Measurements from ENCODE around the gene BTBD9. TPM values are rescaled to one million over a fixed set of nuclear protein-coding genes. Genes with fewer than 3 reads are reported as not detected.
A peak's percentile ranks its signal among the peaks of the same experiment; 100 is the strongest.

BTBD9 gene
- polyA plus RNA-seq, 4 donors, result 5.1 to 10.2 (median 6.7) TPM

- WGBS, 3 donors, result 93 to 100% (median 93%) methylated on average over 1 of the region's 1 CpG
- Histone ChIP-seq H3K36me3 (ENCODE audit: control insufficient read depth in 3 of 3, insufficient read depth in 2 of 3, low read depth in 1 of 3, low read length in 3 of 3) (no peaks in the 10 kb centered on the region), H3K27ac (ENCODE audit: low read depth in 1 of 3, low read length in 2 of 3) (no peak overlapping the region), H3K4me1 (ENCODE audit: control insufficient read depth in 3 of 3, insufficient read depth in 2 of 3, low read depth in 1 of 3, low read length in 2 of 3) (peaks cover 0 to 3% (median 0%) of the 10 kb centered on the region in 3 donors), H3K4me3 (ENCODE audit: low read depth in 1 of 3, low read length in 3 of 3) (no peak overlapping the region), H3K27me3 (ENCODE audit: control insufficient read depth in 3 of 3, insufficient read depth in 3 of 3, low read length in 3 of 3) (no peaks in the 10 kb centered on the region), H3K9me3 (ENCODE audit: control insufficient read depth in 2 of 2, insufficient read depth in 1 of 2, low read depth in 1 of 2, low read length in 1 of 2) (no peaks in the 10 kb centered on the region)
- DNase-seq, result no peak
- no peak for FAIRE-seq
Measured at GRCh38 chr6:38302081-38302480, 337.6 kb downstream of the BTBD9 start.

- H3K27me3 ChIP-seq (ENCODE audit: control insufficient read depth in 3 of 3, insufficient read depth in 3 of 3, low read length in 3 of 3), result no peaks in the 10 kb centered on the region
- FAIRE-seq (no peak), DNase-seq (no peak)
- H3K4me3 ChIP-seq (ENCODE audit: low read depth in 1 of 3, low read length in 3 of 3), result no peak overlapping the region
- peaks cover 0 to 3% (median 0%) of the 10 kb centered on the region in 3 donors for H3K36me3 ChIP-seq (ENCODE audit: control insufficient read depth in 3 of 3, insufficient read depth in 2 of 3, low read depth in 1 of 3, low read length in 3 of 3)
- H3K4me1 ChIP-seq (ENCODE audit: control insufficient read depth in 3 of 3, insufficient read depth in 2 of 3, low read depth in 1 of 3, low read length in 2 of 3), result no peaks in the 10 kb centered on the region
- no peak overlapping the region for H3K27ac ChIP-seq (ENCODE audit: low read depth in 1 of 3, low read length in 2 of 3)
- 78 to 93% (median 90%) methylated on average over 3 of the region's 3 CpGs for WGBS, 3 donors
- H3K9me3 ChIP-seq (ENCODE audit: control insufficient read depth in 2 of 2, insufficient read depth in 1 of 2, low read depth in 1 of 2, low read length in 1 of 2), result no peaks in the 10 kb centered on the region
Measured at GRCh38 chr6:38290133-38290799, 349.5 kb downstream of the BTBD9 start.

GRCh38 chr6:38287487-38287886 lies 352.2 kb downstream of the BTBD9 start:
- FAIRE-seq (no peak), DNase-seq (no peak)
- Histone ChIP-seq H3K36me3 (ENCODE audit: control insufficient read depth in 3 of 3, insufficient read depth in 2 of 3, low read depth in 1 of 3, low read length in 3 of 3) (peaks cover 0 to 3% (median 0%) of the 10 kb centered on the region in 3 donors), H3K27ac (ENCODE audit: low read depth in 1 of 3, low read length in 2 of 3) (no peak overlapping the region), H3K27me3 (ENCODE audit: control insufficient read depth in 3 of 3, insufficient read depth in 3 of 3, low read length in 3 of 3) (no peaks in the 10 kb centered on the region), H3K9me3 (ENCODE audit: control insufficient read depth in 2 of 2, insufficient read depth in 1 of 2, low read depth in 1 of 2, low read length in 1 of 2) (no peaks in the 10 kb centered on the region), H3K4me1 (ENCODE audit: control insufficient read depth in 3 of 3, insufficient read depth in 2 of 3, low read depth in 1 of 3, low read length in 2 of 3) (peaks cover 0 to 7% (median 3%) of the 10 kb centered on the region in 3 donors), H3K4me3 (ENCODE audit: low read depth in 1 of 3, low read length in 3 of 3) (no peak overlapping the region)
- 62 to 84% (median 74%) methylated on average over 2 of the region's 2 CpGs for WGBS, 3 donors

GRCh38 chr6:38284802-38285394 lies 354.8 kb downstream of the BTBD9 start:
- Histone ChIP-seq H3K27me3 (ENCODE audit: control insufficient read depth in 3 of 3, insufficient read depth in 3 of 3, low read length in 3 of 3) (no peaks in the 10 kb centered on the region), H3K4me3 (ENCODE audit: low read depth in 1 of 3, low read length in 3 of 3) (no peak overlapping the region), H3K27ac (ENCODE audit: low read depth in 1 of 3, low read length in 2 of 3) (no peak overlapping the region), H3K36me3 (ENCODE audit: control insufficient read depth in 3 of 3, insufficient read depth in 2 of 3, low read depth in 1 of 3, low read length in 3 of 3) (peaks cover 0 to 3% (median 0%) of the 10 kb centered on the region in 3 donors), H3K4me1 (ENCODE audit: control insufficient read depth in 3 of 3, insufficient read depth in 2 of 3, low read depth in 1 of 3, low read length in 2 of 3) (peaks cover 0 to 7% (median 6%) of the 10 kb centered on the region in 3 donors), H3K9me3 (ENCODE audit: control insufficient read depth in 2 of 2, insufficient read depth in 1 of 2, low read depth in 1 of 2, low read length in 1 of 2) (no peaks in the 10 kb centered on the region)
- DNase-seq (peak; percentile 80 to 83), FAIRE-seq (no peak)
- 19 to 65% (median 36%) methylated on average over 4 of the region's 4 CpGs for WGBS, 3 donors

- H3K9me3 ChIP-seq (ENCODE audit: control insufficient read depth in 2 of 2, insufficient read depth in 1 of 2, low read depth in 1 of 2, low read length in 1 of 2), result no peaks in the 10 kb centered on the region
- no peak overlapping the region for H3K4me3 ChIP-seq (ENCODE audit: low read depth in 1 of 3, low read length in 3 of 3)
- DNase-seq, result no peak
- WGBS, 3 donors, result 88 to 94% (median 93%) methylated on average over 4 of the region's 4 CpGs
- H3K27me3 ChIP-seq (ENCODE audit: control insufficient read depth in 3 of 3, insufficient read depth in 3 of 3, low read length in 3 of 3), result no peaks in the 10 kb centered on the region
- peaks cover 0 to 7% (median 6%) of the 10 kb centered on the region in 3 donors for H3K4me1 ChIP-seq (ENCODE audit: control insufficient read depth in 3 of 3, insufficient read depth in 2 of 3, low read depth in 1 of 3, low read length in 2 of 3)
- peaks cover 0 to 3% (median 0%) of the 10 kb centered on the region in 3 donors for H3K36me3 ChIP-seq (ENCODE audit: control insufficient read depth in 3 of 3, insufficient read depth in 2 of 3, low read depth in 1 of 3, low read length in 3 of 3)
- no peak overlapping the region for H3K27ac ChIP-seq (ENCODE audit: low read depth in 1 of 3, low read length in 2 of 3)
- no peak for FAIRE-seq
Measured at GRCh38 chr6:38283734-38284362, 355.9 kb downstream of the BTBD9 start.

- no peak overlapping the region for H3K27ac ChIP-seq (ENCODE audit: low read depth in 1 of 3, low read length in 2 of 3)
- peaks cover 0 to 7% (median 6%) of the 10 kb centered on the region in 3 donors for H3K4me1 ChIP-seq (ENCODE audit: control insufficient read depth in 3 of 3, insufficient read depth in 2 of 3, low read depth in 1 of 3, low read length in 2 of 3)
- 80 to 97% (median 94%) methylated on average over 3 of the region's 3 CpGs for WGBS, 3 donors
- H3K27me3 ChIP-seq (ENCODE audit: control insufficient read depth in 3 of 3, insufficient read depth in 3 of 3, low read length in 3 of 3), result no peaks in the 10 kb centered on the region
- no peak for FAIRE-seq
- H3K36me3 ChIP-seq (ENCODE audit: control insufficient read depth in 3 of 3, insufficient read depth in 2 of 3, low read depth in 1 of 3, low read length in 3 of 3), result peaks cover 0 to 3% (median 0%) of the 10 kb centered on the region in 3 donors
- H3K4me3 ChIP-seq (ENCODE audit: low read depth in 1 of 3, low read length in 3 of 3), result no peak overlapping the region
- no peaks in the 10 kb centered on the region for H3K9me3 ChIP-seq (ENCODE audit: control insufficient read depth in 2 of 2, insufficient read depth in 1 of 2, low read depth in 1 of 2, low read length in 1 of 2)
- DNase-seq, result no peak
Measured at GRCh38 chr6:38282911-38283310, 356.8 kb downstream of the BTBD9 start.

- FAIRE-seq (no peak), DNase-seq (no peak)
- Histone ChIP-seq H3K4me3 (ENCODE audit: low read depth in 1 of 3, low read length in 3 of 3) (no peak overlapping the region), H3K27ac (ENCODE audit: low read depth in 1 of 3, low read length in 2 of 3) (no peak overlapping the region), H3K27me3 (ENCODE audit: control insufficient read depth in 3 of 3, insufficient read depth in 3 of 3, low read length in 3 of 3) (no peaks in the 10 kb centered on the region), H3K36me3 (ENCODE audit: control insufficient read depth in 3 of 3, insufficient read depth in 2 of 3, low read depth in 1 of 3, low read length in 3 of 3) (no peaks in the 10 kb centered on the region), H3K4me1 (ENCODE audit: control insufficient read depth in 3 of 3, insufficient read depth in 2 of 3, low read depth in 1 of 3, low read length in 2 of 3) (peaks cover 0 to 7% (median 6%) of the 10 kb centered on the region in 3 donors), H3K9me3 (ENCODE audit: control insufficient read depth in 2 of 2, insufficient read depth in 1 of 2, low read depth in 1 of 2, low read length in 1 of 2) (no peaks in the 10 kb centered on the region)
- 57 to 73% (median 65%) methylated on average over 2 of the region's 2 CpGs for WGBS, 3 donors
Measured at GRCh38 chr6:38281126-38281525, 358.6 kb downstream of the BTBD9 start.

GRCh38 chr6:38279963-38280588 lies 359.7 kb downstream of the BTBD9 start:
- no peak overlapping the region for H3K4me3 ChIP-seq (ENCODE audit: low read depth in 1 of 3, low read length in 3 of 3)
- H3K4me1 ChIP-seq (ENCODE audit: control insufficient read depth in 3 of 3, insufficient read depth in 2 of 3, low read depth in 1 of 3, low read length in 2 of 3), result peaks cover 0 to 7% (median 6%) of the 10 kb centered on the region in 3 donors
- no peak for DNase-seq
- H3K36me3 ChIP-seq (ENCODE audit: control insufficient read depth in 3 of 3, insufficient read depth in 2 of 3, low read depth in 1 of 3, low read length in 3 of 3), result no peaks in the 10 kb centered on the region
- no peak for FAIRE-seq
- no peaks in the 10 kb centered on the region for H3K9me3 ChIP-seq (ENCODE audit: control insufficient read depth in 2 of 2, insufficient read depth in 1 of 2, low read depth in 1 of 2, low read length in 1 of 2)
- no peak overlapping the region for H3K27ac ChIP-seq (ENCODE audit: low read depth in 1 of 3, low read length in 2 of 3)
- no peaks in the 10 kb centered on the region for H3K27me3 ChIP-seq (ENCODE audit: control insufficient read depth in 3 of 3, insufficient read depth in 3 of 3, low read length in 3 of 3)
- WGBS, 3 donors, result 46 to 87% (median 75%) methylated on average over 2 of the region's 2 CpGs

All from small intestine (tissue), 7 donors.